A549 (cell line): ENCODE data around the gene NR5A2.

Experiments used
- CBX2 ChIP-seq: fragments of 200-600 bp; sonication (generic); IDR thresholded peaks from 2 replicates; pipeline ENCODE4 v1.6.1; 2016; ENCODE audit warnings: low read depth, mild to moderate bottlenecking, borderline replicate concordance
- CHD2 ChIP-seq: fragments of 150-350 bp; IDR thresholded peaks from 2 replicates; pipeline ENCODE4 v1.6.1; 2014; ENCODE audit warnings: low read length; ENCODE audit not compliant: partially characterized antibody
- CHD4 ChIP-seq: fragments of 200-600 bp; sonication (generic); IDR thresholded peaks from 2 replicates; pipeline ENCODE4 v1.6.1; 2016; ENCODE audit warnings: antibody characterized with exemption, mild to moderate bottlenecking, borderline replicate concordance
- ESRRA ChIP-seq: fragments of 150-350 bp; IDR thresholded peaks from 2 replicates; pipeline ENCODE4 v1.6.1; 2014; ENCODE audit warnings: mild to moderate bottlenecking, low read length, borderline replicate concordance
- JUN ChIP-seq, 2 experiments: fragments of >200 bp; sonication (Bioruptor Twin); formaldehyde crosslinking; IDR thresholded peaks; 2 replicates in 1 of 2; 3 replicates in 1 of 2; pipeline ENCODE4 v1.6.1; 2016 to 2017
- NFE2L2 ChIP-seq: fragments of 150-350 bp; conservative IDR thresholded peaks from 2 replicates; pipeline ENCODE4 v1.6.1; 2014; ENCODE audit warnings: low read length
- POLR2A ChIP-seq: IDR thresholded peaks from 2 replicates; pipeline ENCODE4 v1.6.1; 2012; ENCODE audit warnings: mild to moderate bottlenecking, low read length
- SMC3 ChIP-seq: fragments of >200 bp; sonication (Bioruptor Twin); formaldehyde crosslinking; IDR thresholded peaks from 3 replicates; pipeline ENCODE4 v1.6.1; 2018; ENCODE audit warnings: inconsistent platforms
- ZFP36 ChIP-seq: fragments of 450-650 bp; IDR thresholded peaks from 2 replicates; pipeline ENCODE4 v1.6.1; 2014; ENCODE audit warnings: borderline replicate concordance; ENCODE audit not compliant: partially characterized antibody
- TF ChIP-seq, protein P1 (sequence below): fragments of >200 bp; sonication (Bioruptor Twin); formaldehyde crosslinking; IDR thresholded peaks from 3 replicates; pipeline ENCODE4 v1.5.1; 2016
- TF ChIP-seq, protein P2 (sequence below): IDR thresholded peaks from 2 replicates; pipeline ENCODE4 v1.6.1; 2012
- TF ChIP-seq, protein P3 (sequence below): fragments of 450-650 bp; IDR thresholded peaks from 2 replicates; pipeline ENCODE4 v1.6.1; 2014; ENCODE audit warnings: antibody characterized with exemption
- TF ChIP-seq, protein P4 (sequence below): IDR thresholded peaks from 2 replicates; pipeline ENCODE4 v1.6.1; 2012

DNA sequence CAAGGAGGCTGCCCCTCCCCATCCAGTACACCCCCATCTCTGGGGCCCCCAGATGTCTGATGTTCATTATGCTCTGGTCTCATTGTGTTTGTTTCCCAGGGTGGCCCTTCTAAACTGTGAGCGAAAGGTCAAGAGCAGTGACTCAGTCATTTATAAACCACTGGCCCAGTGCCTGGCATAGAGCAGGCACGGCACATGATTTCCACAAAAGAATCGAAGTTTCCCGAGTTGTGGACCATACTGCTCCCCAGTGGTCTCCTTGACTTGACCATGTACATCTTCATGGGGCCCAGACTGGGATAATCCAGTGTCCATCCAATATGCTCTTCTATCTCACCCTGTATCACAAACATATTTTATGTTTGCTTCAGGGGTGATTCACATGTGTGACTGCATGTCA is 153.3 kb downstream of the NR5A2 start:
- TF ChIP-seq, protein P1, sequence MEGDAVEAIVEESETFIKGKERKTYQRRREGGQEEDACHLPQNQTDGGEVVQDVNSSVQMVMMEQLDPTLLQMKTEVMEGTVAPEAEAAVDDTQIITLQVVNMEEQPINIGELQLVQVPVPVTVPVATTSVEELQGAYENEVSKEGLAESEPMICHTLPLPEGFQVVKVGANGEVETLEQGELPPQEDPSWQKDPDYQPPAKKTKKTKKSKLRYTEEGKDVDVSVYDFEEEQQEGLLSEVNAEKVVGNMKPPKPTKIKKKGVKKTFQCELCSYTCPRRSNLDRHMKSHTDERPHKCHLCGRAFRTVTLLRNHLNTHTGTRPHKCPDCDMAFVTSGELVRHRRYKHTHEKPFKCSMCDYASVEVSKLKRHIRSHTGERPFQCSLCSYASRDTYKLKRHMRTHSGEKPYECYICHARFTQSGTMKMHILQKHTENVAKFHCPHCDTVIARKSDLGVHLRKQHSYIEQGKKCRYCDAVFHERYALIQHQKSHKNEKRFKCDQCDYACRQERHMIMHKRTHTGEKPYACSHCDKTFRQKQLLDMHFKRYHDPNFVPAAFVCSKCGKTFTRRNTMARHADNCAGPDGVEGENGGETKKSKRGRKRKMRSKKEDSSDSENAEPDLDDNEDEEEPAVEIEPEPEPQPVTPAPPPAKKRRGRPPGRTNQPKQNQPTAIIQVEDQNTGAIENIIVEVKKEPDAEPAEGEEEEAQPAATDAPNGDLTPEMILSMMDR, result peak; percentile 49
- TF ChIP-seq CHD2, result no peak
- no peak for TF ChIP-seq POLR2A
- TF ChIP-seq ESRRA, result no peak
- TF ChIP-seq JUN (IDR thresholded peaks at IDR 0.05), result no peak; a peak in 1 of 5 replicates
- peak; percentile 67; the same call in 2 of the 3 replicates for TF ChIP-seq SMC3
- no peak for TF ChIP-seq ZFP36
- TF ChIP-seq, protein P2, sequence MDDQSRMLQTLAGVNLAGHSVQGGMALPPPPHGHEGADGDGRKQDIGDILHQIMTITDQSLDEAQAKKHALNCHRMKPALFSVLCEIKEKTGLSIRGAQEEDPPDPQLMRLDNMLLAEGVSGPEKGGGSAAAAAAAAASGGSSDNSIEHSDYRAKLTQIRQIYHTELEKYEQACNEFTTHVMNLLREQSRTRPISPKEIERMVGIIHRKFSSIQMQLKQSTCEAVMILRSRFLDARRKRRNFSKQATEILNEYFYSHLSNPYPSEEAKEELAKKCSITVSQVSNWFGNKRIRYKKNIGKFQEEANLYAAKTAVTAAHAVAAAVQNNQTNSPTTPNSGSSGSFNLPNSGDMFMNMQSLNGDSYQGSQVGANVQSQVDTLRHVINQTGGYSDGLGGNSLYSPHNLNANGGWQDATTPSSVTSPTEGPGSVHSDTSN, result no peak
- TF ChIP-seq, protein P3, sequence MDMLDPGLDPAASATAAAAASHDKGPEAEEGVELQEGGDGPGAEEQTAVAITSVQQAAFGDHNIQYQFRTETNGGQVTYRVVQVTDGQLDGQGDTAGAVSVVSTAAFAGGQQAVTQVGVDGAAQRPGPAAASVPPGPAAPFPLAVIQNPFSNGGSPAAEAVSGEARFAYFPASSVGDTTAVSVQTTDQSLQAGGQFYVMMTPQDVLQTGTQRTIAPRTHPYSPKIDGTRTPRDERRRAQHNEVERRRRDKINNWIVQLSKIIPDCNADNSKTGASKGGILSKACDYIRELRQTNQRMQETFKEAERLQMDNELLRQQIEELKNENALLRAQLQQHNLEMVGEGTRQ, result no peak
- no peak for TF ChIP-seq CHD4
- TF ChIP-seq, protein P4, sequence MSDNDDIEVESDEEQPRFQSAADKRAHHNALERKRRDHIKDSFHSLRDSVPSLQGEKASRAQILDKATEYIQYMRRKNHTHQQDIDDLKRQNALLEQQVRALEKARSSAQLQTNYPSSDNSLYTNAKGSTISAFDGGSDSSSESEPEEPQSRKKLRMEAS, result peak; percentile 79
- TF ChIP-seq CBX2, result no peak
- no peak for TF ChIP-seq NFE2L2
